ENCODE measurements around the gene CDCA4.

The CDCA4 gene

DNA sequence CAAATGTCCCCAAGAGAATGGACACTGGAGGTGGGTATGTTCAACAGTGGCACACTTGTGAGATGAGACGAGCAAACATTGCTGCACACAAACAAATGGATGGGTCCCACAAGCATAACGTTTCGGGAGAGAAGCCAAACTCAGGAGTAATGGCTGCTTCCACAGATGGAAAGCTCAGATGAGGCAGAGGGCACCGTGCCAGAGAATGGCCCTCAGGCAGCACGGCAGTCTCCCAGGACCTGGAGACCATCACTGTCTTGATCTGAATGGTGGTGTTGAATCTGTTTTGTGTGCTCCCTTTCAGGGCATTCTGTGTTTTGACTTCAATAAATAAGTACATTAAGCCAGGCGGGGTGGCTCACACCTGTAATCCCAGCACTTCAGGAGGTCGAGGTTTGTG is 8.5 kb upstream of the CDCA4 start:
- no peak overlapping the region for H3K27ac ChIP-seq
- TF ChIP-seq, protein P1, sequence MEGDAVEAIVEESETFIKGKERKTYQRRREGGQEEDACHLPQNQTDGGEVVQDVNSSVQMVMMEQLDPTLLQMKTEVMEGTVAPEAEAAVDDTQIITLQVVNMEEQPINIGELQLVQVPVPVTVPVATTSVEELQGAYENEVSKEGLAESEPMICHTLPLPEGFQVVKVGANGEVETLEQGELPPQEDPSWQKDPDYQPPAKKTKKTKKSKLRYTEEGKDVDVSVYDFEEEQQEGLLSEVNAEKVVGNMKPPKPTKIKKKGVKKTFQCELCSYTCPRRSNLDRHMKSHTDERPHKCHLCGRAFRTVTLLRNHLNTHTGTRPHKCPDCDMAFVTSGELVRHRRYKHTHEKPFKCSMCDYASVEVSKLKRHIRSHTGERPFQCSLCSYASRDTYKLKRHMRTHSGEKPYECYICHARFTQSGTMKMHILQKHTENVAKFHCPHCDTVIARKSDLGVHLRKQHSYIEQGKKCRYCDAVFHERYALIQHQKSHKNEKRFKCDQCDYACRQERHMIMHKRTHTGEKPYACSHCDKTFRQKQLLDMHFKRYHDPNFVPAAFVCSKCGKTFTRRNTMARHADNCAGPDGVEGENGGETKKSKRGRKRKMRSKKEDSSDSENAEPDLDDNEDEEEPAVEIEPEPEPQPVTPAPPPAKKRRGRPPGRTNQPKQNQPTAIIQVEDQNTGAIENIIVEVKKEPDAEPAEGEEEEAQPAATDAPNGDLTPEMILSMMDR (IDR thresholded peaks at IDR 0.05) = no peak
- TF ChIP-seq ZFX (IDR thresholded peaks at IDR 0.05; ENCODE audit: borderline replicate concordance) = no peak

DNA sequence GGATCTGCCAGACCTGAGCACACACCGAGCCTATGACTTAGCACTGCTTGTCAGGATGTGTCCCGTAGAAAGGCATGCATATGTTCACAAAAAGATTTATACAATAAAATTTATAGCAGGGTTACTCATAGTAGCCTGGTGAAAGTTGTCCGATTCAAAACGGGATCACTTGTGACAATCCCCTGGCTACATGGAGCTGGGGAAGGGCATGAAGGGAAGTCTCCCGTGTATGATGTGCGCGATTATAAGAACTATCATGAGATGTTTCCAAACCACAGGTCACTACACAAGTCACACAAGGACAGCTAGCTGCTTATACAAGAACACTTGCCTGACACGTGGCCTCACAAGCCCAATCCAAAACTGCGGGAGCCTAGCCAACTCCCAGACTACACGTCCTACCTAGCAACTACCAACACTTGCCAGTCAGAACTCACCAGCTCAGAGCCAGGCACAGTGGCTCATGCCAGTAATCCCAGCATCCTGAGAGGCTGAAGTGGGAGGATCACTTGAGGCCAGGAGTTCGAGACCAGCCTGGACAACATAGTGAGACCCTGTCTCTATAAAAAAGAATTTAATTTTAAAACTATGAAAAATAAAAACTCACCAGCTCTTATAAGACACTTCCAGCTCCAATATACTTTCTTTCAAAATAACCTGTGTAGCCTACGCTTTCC is 7.5 kb upstream of the CDCA4 start:
- no peak for TF ChIP-seq ZFX (IDR thresholded peaks at IDR 0.05; ENCODE audit: borderline replicate concordance)
- TF ChIP-seq, protein P1 (IDR thresholded peaks at IDR 0.05) = no peak
- H3K27ac ChIP-seq = peak overlapping the region; percentile 82

DNA sequence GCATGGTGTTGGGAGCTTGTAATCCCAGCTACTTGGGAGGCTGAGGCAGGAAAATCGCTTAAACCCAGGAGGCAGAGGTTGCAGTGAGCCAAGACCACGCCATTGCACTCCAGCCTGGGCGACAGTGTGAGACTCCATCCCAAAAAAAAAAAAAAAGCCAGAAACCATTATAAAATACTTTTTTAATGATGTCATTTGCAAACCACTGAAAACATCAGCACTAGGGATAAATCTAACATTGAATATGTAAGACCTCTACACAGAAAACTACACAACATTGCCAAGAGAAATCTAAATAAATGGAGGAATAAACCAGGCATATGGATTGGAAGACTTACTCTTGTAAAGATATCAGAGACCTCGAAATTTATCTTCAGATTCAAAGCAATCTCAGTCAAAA is 6.8 kb upstream of the CDCA4 start:
- H3K27ac ChIP-seq = peak overlapping the region; percentile 82

DNA sequence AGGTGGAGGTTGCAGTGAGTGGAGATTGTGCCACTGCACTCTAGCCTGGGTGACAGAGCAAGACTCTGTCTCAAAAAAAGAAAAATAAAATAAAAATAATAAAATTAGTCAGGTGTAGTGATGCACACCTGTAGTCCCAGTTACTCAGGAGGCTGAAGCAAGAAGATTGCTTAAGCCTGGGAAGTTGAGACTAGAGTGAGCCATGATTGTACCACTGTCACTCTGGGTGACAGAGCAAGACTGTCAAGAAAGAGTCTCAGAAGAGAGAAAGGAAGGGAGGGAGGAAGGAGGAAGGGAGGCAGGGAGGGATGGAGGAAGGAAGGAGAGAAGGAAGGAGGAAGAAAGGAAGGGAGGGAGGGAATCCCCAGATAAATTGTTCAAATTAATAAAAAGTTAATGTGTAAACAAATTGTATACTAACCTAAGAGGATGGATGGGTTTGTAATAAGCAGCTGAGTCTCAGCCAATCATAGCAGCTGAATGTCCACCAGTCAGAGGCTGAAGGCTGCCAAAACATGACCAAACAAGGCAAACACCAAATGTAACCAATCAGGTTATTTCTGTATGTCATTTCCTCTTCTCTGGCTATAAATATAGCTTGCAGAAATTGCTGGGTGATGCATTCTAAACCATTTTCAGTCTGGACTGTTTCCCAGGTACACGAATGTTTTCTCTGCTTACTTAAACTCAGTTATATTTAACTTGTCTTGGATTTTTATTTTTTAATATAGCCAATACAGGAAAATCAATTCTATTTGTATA is 6.1 kb upstream of the CDCA4 start:
- TF ChIP-seq, protein P1 (IDR thresholded peaks at IDR 0.05) = no peak
- no peak for TF ChIP-seq ZFX (IDR thresholded peaks at IDR 0.05; ENCODE audit: borderline replicate concordance)
- peak overlapping the region; percentile 82 for H3K27ac ChIP-seq

DNA sequence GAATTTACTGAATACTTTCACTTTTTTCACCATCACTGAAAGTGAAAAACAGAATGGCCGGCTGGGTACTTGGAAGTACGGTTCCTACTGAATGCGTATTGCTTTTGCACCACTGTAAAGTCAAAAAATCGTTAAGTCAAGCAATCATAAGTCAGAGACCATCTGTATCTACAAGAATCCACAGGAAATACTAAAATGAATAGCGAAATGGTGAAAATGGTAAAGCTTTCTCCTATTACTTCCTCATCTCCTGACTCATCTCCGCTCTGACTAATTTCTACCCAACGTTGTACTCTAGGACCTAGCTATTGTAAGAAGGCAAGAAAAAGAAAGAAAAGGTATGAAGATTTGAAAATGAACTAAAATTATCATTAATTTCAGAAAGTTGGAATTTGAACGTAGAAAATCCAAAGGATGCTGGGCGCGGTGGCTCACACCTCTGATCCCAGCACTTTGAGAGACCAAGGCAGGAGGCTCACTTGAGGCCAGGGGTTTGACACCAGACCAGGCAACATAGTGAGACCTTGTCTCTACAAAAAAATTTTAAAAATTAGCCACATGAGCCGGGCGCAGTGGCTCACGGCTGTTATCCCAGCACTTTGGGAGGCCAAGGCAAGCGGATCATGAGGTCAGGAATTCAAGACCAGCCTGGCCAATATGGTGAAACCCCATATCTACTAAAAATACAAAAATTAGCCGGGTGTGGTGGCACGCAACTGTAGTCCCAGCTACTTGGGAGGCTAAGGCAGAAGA is 5.3 kb upstream of the CDCA4 start:
- H3K27ac ChIP-seq = peak overlapping the region; percentile 82
- TF ChIP-seq, protein P1 (IDR thresholded peaks at IDR 0.05) = no peak
- TF ChIP-seq ZFX (IDR thresholded peaks at IDR 0.05; ENCODE audit: borderline replicate concordance) = no peak

DNA sequence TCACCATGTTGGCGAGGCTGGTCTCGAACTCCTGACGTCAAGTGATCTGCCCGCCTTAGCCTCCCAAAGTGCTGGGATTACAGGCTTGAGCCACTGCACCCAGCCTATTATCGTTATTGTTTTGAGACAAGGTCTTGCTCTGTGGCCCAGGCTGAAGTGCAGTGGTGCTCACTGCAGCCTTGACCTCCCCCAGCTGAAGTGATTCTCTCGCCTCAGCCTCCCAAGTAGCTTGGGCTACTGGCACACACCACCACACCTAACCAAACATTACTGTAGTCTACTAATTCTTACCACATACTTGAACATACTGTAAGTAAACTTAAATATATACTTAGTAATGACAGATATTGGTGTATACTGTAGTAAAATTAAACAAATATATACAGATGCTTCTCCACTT is 4.5 kb upstream of the CDCA4 start:
- H3K27ac ChIP-seq = no peak overlapping the region
- TF ChIP-seq ZFX (IDR thresholded peaks at IDR 0.05; ENCODE audit: borderline replicate concordance) = no peak
- TF ChIP-seq, protein P1 (IDR thresholded peaks at IDR 0.05) = no peak

DNA sequence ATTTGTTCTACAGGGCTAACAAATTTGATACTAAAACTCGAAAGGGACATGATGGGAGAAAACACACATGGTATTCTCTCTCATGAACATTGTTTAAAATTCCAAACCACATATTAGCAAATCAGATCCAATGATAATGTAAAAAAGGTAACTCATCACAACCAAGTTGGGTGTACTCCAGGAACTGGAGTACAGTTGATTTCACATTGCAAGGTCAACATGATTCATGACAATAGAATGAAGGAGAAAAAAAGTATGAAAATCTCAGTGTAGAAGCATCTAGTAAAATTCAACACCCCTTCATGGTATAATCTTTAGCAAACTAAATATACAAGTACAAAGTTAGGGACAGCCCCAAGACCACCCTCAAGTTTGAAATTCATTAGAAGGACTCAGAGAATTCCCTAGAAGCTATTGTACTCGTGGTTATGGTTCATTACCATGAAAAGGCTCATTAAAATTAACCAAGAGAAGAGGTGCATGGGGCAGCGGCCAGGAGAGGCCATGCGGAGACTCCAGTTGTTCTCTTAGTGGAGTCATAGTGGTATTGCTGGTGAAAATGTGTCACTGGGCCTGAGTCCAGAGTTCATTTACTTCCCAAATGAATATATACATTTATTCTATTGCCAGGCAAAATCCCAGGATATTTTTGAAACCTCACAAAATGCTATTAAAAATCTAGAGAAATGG is 3.1 kb upstream of the CDCA4 start:
- TF ChIP-seq, protein P1 (IDR thresholded peaks at IDR 0.05) = no peak
- no peak for TF ChIP-seq ZFX (IDR thresholded peaks at IDR 0.05; ENCODE audit: borderline replicate concordance)
- no peak overlapping the region for H3K27ac ChIP-seq

Measured in 22Rv1 (cell line).